ENCODE data around the gene SS18L1. TPM values are rescaled to one million over a fixed set of nuclear protein-coding genes. Genes with fewer than 3 reads are reported as not detected.

SS18L1 gene
- total and polyA plus RNA-seq, 2 experiments from 2014 or later, result 6.5 to 32.6 TPM

- TF ChIP-seq ZNF462 (CRISPR knock-in tag; IDR thresholded peaks at IDR 0.05) (no peak), CREB1 (CRISPR knock-in tag; IDR thresholded peaks at IDR 0.05; ENCODE audit: low read depth) (no peak), STAT1 (IDR thresholded peaks at IDR 0.05; ENCODE audit: unreplicated experiment) (no peak), ZNF331 (CRISPR knock-in tag; IDR thresholded peaks at IDR 0.05; ENCODE audit: low read depth) (no peak), POLR2AphosphoS5 (IDR thresholded peaks at IDR 0.05; ENCODE audit: low read depth) (no peak), CTCF (conservative IDR thresholded peaks at IDR 0.05; ENCODE audit: low read depth in 2 of 2) (no peak), EZH2phosphoT487 (IDR thresholded peaks at IDR 0.05; ENCODE audit: unreplicated experiment) (no peak), ZNF114 (CRISPR knock-in tag; IDR thresholded peaks at IDR 0.05) (no peak), JUNB (IDR thresholded peaks at IDR 0.05; ENCODE audit: unreplicated experiment) (no peak), NANOG (IDR thresholded peaks at IDR 0.05; ENCODE audit: borderline replicate concordance) (no peak)
- TF ChIP-seq, protein P1, sequence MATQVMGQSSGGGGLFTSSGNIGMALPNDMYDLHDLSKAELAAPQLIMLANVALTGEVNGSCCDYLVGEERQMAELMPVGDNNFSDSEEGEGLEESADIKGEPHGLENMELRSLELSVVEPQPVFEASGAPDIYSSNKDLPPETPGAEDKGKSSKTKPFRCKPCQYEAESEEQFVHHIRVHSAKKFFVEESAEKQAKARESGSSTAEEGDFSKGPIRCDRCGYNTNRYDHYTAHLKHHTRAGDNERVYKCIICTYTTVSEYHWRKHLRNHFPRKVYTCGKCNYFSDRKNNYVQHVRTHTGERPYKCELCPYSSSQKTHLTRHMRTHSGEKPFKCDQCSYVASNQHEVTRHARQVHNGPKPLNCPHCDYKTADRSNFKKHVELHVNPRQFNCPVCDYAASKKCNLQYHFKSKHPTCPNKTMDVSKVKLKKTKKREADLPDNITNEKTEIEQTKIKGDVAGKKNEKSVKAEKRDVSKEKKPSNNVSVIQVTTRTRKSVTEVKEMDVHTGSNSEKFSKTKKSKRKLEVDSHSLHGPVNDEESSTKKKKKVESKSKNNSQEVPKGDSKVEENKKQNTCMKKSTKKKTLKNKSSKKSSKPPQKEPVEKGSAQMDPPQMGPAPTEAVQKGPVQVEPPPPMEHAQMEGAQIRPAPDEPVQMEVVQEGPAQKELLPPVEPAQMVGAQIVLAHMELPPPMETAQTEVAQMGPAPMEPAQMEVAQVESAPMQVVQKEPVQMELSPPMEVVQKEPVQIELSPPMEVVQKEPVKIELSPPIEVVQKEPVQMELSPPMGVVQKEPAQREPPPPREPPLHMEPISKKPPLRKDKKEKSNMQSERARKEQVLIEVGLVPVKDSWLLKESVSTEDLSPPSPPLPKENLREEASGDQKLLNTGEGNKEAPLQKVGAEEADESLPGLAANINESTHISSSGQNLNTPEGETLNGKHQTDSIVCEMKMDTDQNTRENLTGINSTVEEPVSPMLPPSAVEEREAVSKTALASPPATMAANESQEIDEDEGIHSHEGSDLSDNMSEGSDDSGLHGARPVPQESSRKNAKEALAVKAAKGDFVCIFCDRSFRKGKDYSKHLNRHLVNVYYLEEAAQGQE (IDR thresholded peaks at IDR 0.05; ENCODE audit: unreplicated experiment), result no peak
These were observed 15.8 kb upstream of the SS18L1 start (continued) for GRCh38 chr20:62127799-62128198.
